ENCODE measurements around the gene ANO9.

Gene ANO9

DNA sequence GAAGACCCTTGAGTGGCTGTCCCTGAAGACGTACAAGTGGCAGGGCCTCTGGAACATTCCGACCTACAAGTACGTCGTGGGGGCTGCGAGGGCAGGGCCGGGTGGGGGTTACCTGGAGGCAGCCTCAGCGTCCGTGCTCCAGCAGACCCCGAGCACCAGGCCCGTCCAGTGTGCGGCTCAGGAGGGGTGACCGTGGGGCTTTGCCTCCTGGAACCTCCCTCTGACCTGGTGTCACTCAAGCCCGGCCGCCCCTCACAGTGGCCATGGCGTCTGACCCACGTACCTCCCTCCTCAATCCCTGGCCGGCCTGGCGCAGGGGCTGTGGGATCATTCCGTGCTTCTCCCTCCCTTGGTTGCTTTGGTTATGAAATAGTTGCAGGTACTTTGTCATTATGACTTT is 46.8 kb upstream of the ANO9 start:
- H3K4me3 ChIP-seq (ENCODE audit: control insufficient read depth in 1 of 7, extremely low read depth in 1 of 7, insufficient read depth in 4 of 7, low read depth in 2 of 7, low read length in 6 of 7) = no peak overlapping the region
- H3K9me3 ChIP-seq (ENCODE audit: control extremely low read depth in 1 of 5, control insufficient read depth in 4 of 5, insufficient read depth in 2 of 5, low read depth in 1 of 5, low read length in 4 of 5) = peaks cover 0 to 3% (median under 1%) of the 10 kb centered on the region in 5 experiments
- POLR2A ChIA-PET = no interaction called here

DNA sequence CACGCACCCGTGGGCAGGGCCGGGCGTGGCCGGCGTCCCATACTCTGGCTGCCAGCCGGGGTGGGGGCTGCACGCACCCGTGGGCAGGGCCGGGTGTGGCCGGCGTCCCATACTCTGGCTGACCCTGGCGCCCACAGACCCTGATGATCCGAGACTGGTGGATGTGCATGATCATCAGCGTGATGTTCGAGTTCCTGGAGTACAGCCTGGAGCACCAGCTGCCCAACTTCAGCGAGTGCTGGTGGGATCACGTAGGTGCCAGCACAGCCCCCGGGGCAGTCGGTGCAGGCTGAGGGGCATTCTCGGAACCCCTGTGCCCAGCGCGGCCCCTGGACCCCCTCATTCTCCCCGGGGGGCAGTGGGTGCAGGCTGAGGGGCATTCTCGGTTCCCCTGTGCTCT is 46.3 kb upstream of the ANO9 start:
- WGBS (ENCODE audit: insufficient coverage) = 100% methylated on average over 21 of the region's 25 CpGs
- H3K27me3 ChIP-seq (replicated peaks in 2 of 5; ENCODE audit: control insufficient read depth in 4 of 5, insufficient read depth in 5 of 5, low read length in 4 of 5) = no peaks in the 10 kb centered on the region
- ChIA-PET CTCF (no interaction called here), POLR2A (no interaction called here)
- H3K4me3 ChIP-seq (ENCODE audit: control insufficient read depth in 1 of 7, extremely low read depth in 1 of 7, insufficient read depth in 4 of 7, low read depth in 2 of 7, low read length in 6 of 7) = no peak overlapping the region
- H3K9me3 ChIP-seq (ENCODE audit: control extremely low read depth in 1 of 5, control insufficient read depth in 4 of 5, insufficient read depth in 2 of 5, low read depth in 1 of 5, low read length in 4 of 5) = peaks cover 0 to 3% (median 2%) of the 10 kb centered on the region in 5 experiments
- H3K27ac ChIP-seq (ENCODE audit: insufficient read depth in 1 of 2, low read depth in 1 of 2, low read length in 2 of 2, poor library complexity in 1 of 2, severe bottlenecking in 2 of 2) = no peak overlapping the region
- DNase-seq = no peak
- no peaks in the 10 kb centered on the region for H3K4me1 ChIP-seq (ENCODE audit: control extremely low read depth in 1 of 4, control insufficient read depth in 4 of 4, insufficient read depth in 4 of 4, low read length in 3 of 4)
- H3K36me3 ChIP-seq (ENCODE audit: control insufficient read depth in 4 of 4, insufficient read depth in 4 of 4, low read length in 3 of 4) = peaks cover 2 to 36% (median 20%) of the 10 kb centered on the region in 4 experiments

More for the DNA sequence above, 46.8 kb upstream of the ANO9 start:
- Histone ChIP-seq H3K27ac (ENCODE audit: insufficient read depth in 1 of 2, low read depth in 1 of 2, low read length in 2 of 2, poor library complexity in 1 of 2, severe bottlenecking in 2 of 2) (no peak overlapping the region), H3K27me3 (replicated peaks in 2 of 5; ENCODE audit: control insufficient read depth in 4 of 5, insufficient read depth in 5 of 5, low read length in 4 of 5) (no peaks in the 10 kb centered on the region), H3K4me1 (ENCODE audit: control extremely low read depth in 1 of 4, control insufficient read depth in 4 of 4, insufficient read depth in 4 of 4, low read length in 3 of 4) (no peaks in the 10 kb centered on the region), H3K36me3 (ENCODE audit: control insufficient read depth in 4 of 4, insufficient read depth in 4 of 4, low read length in 3 of 4) (peaks cover 2 to 37% (median 23%) of the 10 kb centered on the region in 4 experiments)
- WGBS (ENCODE audit: insufficient coverage) = over 99% methylated on average over 16 of the region's 19 CpGs
- DNase-seq = no peak
- CTCF ChIA-PET = no interaction called here

DNA sequence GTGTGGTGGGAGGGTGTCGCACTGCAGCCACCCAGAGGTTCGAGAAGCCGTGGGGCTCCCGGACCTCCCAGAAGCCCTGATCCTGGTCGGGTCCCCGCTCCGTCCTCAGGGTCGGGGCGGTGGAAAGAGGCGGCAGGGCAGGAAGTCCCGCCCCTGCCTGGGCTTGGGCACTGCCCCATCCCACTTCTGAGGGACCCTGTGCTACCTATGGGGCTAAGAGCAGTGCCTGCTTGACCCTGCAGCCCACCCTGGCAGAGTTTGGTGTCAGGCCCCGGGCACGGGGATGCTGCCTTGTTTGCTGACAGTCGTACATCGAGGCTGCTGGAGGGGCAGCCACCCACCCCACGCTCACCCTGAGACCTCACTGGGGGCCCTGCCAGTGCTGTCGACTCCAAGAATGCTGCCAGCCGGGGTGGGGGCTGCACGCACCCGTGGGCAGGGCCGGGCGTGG is 45.8 kb upstream of the ANO9 start:
- Histone ChIP-seq H3K27ac (ENCODE audit: insufficient read depth in 1 of 2, low read depth in 1 of 2, low read length in 2 of 2, poor library complexity in 1 of 2, severe bottlenecking in 2 of 2) (no peak overlapping the region), H3K4me1 (ENCODE audit: control extremely low read depth in 1 of 4, control insufficient read depth in 4 of 4, insufficient read depth in 4 of 4, low read length in 3 of 4) (no peaks in the 10 kb centered on the region), H3K4me3 (ENCODE audit: control insufficient read depth in 1 of 7, extremely low read depth in 1 of 7, insufficient read depth in 4 of 7, low read depth in 2 of 7, low read length in 6 of 7) (no peak overlapping the region), H3K27me3 (replicated peaks in 2 of 5; ENCODE audit: control insufficient read depth in 4 of 5, insufficient read depth in 5 of 5, low read length in 4 of 5) (no peaks in the 10 kb centered on the region), H3K9me3 (ENCODE audit: control extremely low read depth in 1 of 5, control insufficient read depth in 4 of 5, insufficient read depth in 2 of 5, low read depth in 1 of 5, low read length in 4 of 5) (peaks cover 0 to 4% (median 2%) of the 10 kb centered on the region in 5 experiments), H3K36me3 (ENCODE audit: control insufficient read depth in 4 of 4, insufficient read depth in 4 of 4, low read length in 3 of 4) (peaks cover 2 to 33% (median 17%) of the 10 kb centered on the region in 4 experiments)
- CTCF ChIA-PET = no interaction called here
- no peak for DNase-seq
- WGBS (ENCODE audit: insufficient coverage) = 98% methylated on average over 19 of the region's 22 CpGs
- POLR2A ChIA-PET = interaction anchor here (0.6 kb wide), 1 partner anchor 105 kb away, joined by 4 read pairs; no protein-coding TSS in a partner anchor

DNA sequence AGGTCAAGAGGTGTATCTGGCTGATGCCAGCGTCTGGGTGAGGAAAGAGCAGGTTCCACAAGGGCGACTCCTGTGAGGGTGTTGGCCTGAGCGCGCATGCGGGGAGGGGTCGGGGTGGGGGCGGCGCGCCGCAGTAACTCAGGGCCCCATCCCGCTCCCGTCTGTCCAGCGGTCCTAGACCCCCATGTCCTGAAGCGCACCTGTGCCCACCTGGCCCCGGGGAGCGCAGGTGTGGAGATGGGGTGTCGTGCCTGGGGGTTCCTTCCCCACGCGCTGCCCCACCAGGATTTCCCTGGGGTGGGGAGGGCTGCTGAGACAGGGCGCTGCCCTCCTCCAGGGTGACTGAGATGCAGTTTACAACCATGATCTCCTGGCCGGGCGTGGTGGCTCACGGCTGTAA is 44.4 kb upstream of the ANO9 start:
- Histone ChIP-seq H3K4me3 (ENCODE audit: control insufficient read depth in 1 of 7, extremely low read depth in 1 of 7, insufficient read depth in 4 of 7, low read depth in 2 of 7, low read length in 6 of 7) (no peak overlapping the region), H3K27ac (ENCODE audit: insufficient read depth in 1 of 2, low read depth in 1 of 2, low read length in 2 of 2, poor library complexity in 1 of 2, severe bottlenecking in 2 of 2) (no peak overlapping the region), H3K27me3 (replicated peaks in 2 of 5; ENCODE audit: control insufficient read depth in 4 of 5, insufficient read depth in 5 of 5, low read length in 4 of 5) (no peaks in the 10 kb centered on the region), H3K36me3 (ENCODE audit: control insufficient read depth in 4 of 4, insufficient read depth in 4 of 4, low read length in 3 of 4) (peaks cover 2 to 33% (median 15%) of the 10 kb centered on the region in 4 experiments), H3K4me1 (ENCODE audit: control extremely low read depth in 1 of 4, control insufficient read depth in 4 of 4, insufficient read depth in 4 of 4, low read length in 3 of 4) (no peaks in the 10 kb centered on the region), H3K9me3 (ENCODE audit: control extremely low read depth in 1 of 5, control insufficient read depth in 4 of 5, insufficient read depth in 2 of 5, low read depth in 1 of 5, low read length in 4 of 5) (peaks cover 0 to 8% (median 2%) of the 10 kb centered on the region in 5 experiments)
- POLR2A ChIA-PET = no interaction called here
- over 99% methylated on average over 23 of the region's 23 CpGs for WGBS (ENCODE audit: insufficient coverage)
- no peak for DNase-seq
- CTCF ChIA-PET = no interaction called here

DNA sequence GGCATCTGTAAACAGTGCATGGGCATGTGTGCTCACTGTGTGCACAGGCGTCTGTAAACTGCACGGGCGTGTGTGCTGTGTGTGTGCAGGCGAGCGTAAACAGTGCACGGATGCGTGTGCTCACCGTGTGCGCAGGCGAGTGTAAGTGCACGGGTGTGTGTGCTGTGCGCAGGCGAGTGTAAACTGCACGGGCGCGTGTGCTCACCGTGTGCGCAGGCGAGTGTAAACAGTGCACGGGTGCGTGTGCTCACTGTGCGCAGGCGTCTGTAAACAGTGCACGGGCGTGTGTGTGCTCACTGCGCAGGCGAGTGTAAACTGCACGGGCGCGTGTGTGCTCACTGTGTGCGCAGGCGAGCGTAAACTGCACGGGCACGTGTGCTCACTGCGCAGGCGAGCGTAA is 42.8 kb upstream of the ANO9 start:
- H3K9me3 ChIP-seq (ENCODE audit: control extremely low read depth in 1 of 5, control insufficient read depth in 4 of 5, insufficient read depth in 2 of 5, low read depth in 1 of 5, low read length in 4 of 5) = peaks cover 0 to 8% (median 2%) of the 10 kb centered on the region in 5 experiments
- ChIA-PET POLR2A (no interaction called here), CTCF (no interaction called here)
- H3K27ac ChIP-seq (ENCODE audit: insufficient read depth in 1 of 2, low read depth in 1 of 2, low read length in 2 of 2, poor library complexity in 1 of 2, severe bottlenecking in 2 of 2) = no peak overlapping the region
- H3K27me3 ChIP-seq (replicated peaks in 2 of 5; ENCODE audit: control insufficient read depth in 4 of 5, insufficient read depth in 5 of 5, low read length in 4 of 5) = no peaks in the 10 kb centered on the region
- H3K4me3 ChIP-seq (ENCODE audit: control insufficient read depth in 1 of 7, extremely low read depth in 1 of 7, insufficient read depth in 4 of 7, low read depth in 2 of 7, low read length in 6 of 7) = no peak overlapping the region
- WGBS (ENCODE audit: insufficient coverage) = 98% methylated on average over 37 of the region's 38 CpGs
- no peak for DNase-seq
- peaks cover 0 to 17% (median 10%) of the 10 kb centered on the region in 4 experiments for H3K36me3 ChIP-seq (ENCODE audit: control insufficient read depth in 4 of 4, insufficient read depth in 4 of 4, low read length in 3 of 4)
- no peaks in the 10 kb centered on the region for H3K4me1 ChIP-seq (ENCODE audit: control extremely low read depth in 1 of 4, control insufficient read depth in 4 of 4, insufficient read depth in 4 of 4, low read length in 3 of 4)

DNA sequence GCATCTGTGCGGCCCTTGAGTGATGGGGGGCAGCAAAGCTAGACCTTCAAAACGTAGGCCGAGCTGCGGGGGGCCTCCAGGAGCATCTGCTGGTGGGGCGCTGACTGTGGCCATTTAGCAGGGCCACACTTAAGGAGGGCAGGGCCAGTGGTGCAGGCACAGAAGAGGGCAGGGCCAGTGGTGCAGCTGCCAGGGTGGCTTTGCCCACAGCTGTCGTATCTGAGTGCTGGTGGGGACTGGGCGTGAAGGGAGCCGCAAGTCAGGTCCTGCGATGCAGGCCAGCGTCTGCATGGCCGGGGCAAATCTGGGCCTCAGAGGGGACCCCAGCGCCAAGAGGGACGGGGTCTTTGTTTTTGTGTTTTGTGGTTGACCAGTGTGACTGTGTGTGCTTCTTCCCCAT is 37.5 kb upstream of the ANO9 start:
- ChIA-PET POLR2A (no interaction called here), CTCF (interaction anchor here (1.5 kb wide), 1 partner anchor 23 kb away, joined by 5 read pairs; no protein-coding TSS in a partner anchor)
- peaks cover 0 to 11% (median 6%) of the 10 kb centered on the region in 4 experiments for H3K36me3 ChIP-seq (ENCODE audit: control insufficient read depth in 4 of 4, insufficient read depth in 4 of 4, low read length in 3 of 4)
- no peak overlapping the region for H3K4me3 ChIP-seq (ENCODE audit: control insufficient read depth in 1 of 7, extremely low read depth in 1 of 7, insufficient read depth in 4 of 7, low read depth in 2 of 7, low read length in 6 of 7)
- no peak for DNase-seq
- H3K4me1 ChIP-seq (ENCODE audit: control extremely low read depth in 1 of 4, control insufficient read depth in 4 of 4, insufficient read depth in 4 of 4, low read length in 3 of 4) = no peaks in the 10 kb centered on the region
- no peaks in the 10 kb centered on the region for H3K27me3 ChIP-seq (replicated peaks in 2 of 5; ENCODE audit: control insufficient read depth in 4 of 5, insufficient read depth in 5 of 5, low read length in 4 of 5)
- WGBS (ENCODE audit: insufficient coverage) = over 99% methylated on average over 11 of the region's 13 CpGs
- peaks cover 0 to 8% (median 2%) of the 10 kb centered on the region in 5 experiments for H3K9me3 ChIP-seq (ENCODE audit: control extremely low read depth in 1 of 5, control insufficient read depth in 4 of 5, insufficient read depth in 2 of 5, low read depth in 1 of 5, low read length in 4 of 5)
- no peak overlapping the region for H3K27ac ChIP-seq (ENCODE audit: insufficient read depth in 1 of 2, low read depth in 1 of 2, low read length in 2 of 2, poor library complexity in 1 of 2, severe bottlenecking in 2 of 2)

DNA sequence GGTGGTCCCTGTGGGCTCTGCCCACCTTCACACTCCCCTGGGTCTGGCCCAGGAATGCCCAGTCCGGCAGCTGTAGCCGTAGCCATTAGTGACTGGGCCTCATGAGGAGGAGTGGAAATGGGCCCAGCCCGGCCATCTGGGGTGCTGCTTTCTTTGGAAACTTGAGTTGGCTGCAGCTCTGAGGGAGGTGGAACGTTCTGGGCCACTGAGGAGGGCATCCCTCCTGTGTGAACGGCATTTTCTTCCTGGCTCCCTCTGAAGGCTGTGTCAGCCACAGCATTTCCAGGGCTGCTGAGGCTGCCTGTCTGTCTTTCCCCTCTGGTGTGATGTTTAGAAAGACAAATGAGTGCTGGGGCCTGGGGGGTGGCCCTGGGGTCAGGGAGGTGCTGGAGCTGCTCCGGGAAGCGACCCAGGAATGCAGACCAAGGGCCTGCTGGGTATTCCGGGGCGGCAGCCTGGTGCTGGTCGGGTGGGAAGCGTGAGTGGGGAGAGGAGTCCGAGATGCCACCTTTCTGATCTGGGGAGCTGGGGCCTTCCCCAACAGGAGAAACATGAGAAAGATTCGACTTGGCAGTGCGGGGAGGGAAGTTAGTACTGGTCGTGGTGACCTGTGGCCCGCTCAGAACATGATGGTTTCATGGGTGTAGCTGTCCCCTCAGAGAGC is 35.4 kb upstream of the ANO9 start:
- no peaks in the 10 kb centered on the region for H3K27me3 ChIP-seq (replicated peaks in 2 of 5; ENCODE audit: control insufficient read depth in 4 of 5, insufficient read depth in 5 of 5, low read length in 4 of 5)
- no peak for DNase-seq
- H3K4me1 ChIP-seq (ENCODE audit: control extremely low read depth in 1 of 4, control insufficient read depth in 4 of 4, insufficient read depth in 4 of 4, low read length in 3 of 4) = no peaks in the 10 kb centered on the region
- ChIA-PET CTCF (no interaction called here), POLR2A (no interaction called here)
- WGBS (ENCODE audit: insufficient coverage) = 96% methylated on average over 16 of the region's 16 CpGs
- H3K9me3 ChIP-seq (ENCODE audit: control extremely low read depth in 1 of 5, control insufficient read depth in 4 of 5, insufficient read depth in 2 of 5, low read depth in 1 of 5, low read length in 4 of 5) = peaks cover 0 to 2% (median 0%) of the 10 kb centered on the region in 5 experiments
- H3K4me3 ChIP-seq (ENCODE audit: control insufficient read depth in 1 of 7, extremely low read depth in 1 of 7, insufficient read depth in 4 of 7, low read depth in 2 of 7, low read length in 6 of 7) = no peak overlapping the region
- peaks cover 0 to 18% (median 5%) of the 10 kb centered on the region in 4 experiments for H3K36me3 ChIP-seq (ENCODE audit: control insufficient read depth in 4 of 4, insufficient read depth in 4 of 4, low read length in 3 of 4)
- H3K27ac ChIP-seq (ENCODE audit: insufficient read depth in 1 of 2, low read depth in 1 of 2, low read length in 2 of 2, poor library complexity in 1 of 2, severe bottlenecking in 2 of 2) = no peak overlapping the region

All from common myeloid progenitor, CD34-positive (primary cell).